Keratinocyte (primary cell): ENCODE measurements around the gene SYT1.

Experiments used
- CTCF ChIP-seq, 3 experiments: IDR thresholded peaks in 1 of 3; conservative IDR thresholded peaks in 1 of 3; optimal IDR thresholded peaks in 1 of 3; 2 replicates in 2 of 3; 3 replicates in 1 of 3; pipeline versions ENCODE3 to v1.5.1; 2011; ENCODE audit warnings: low read length in 3 of 3, mild to moderate bottlenecking in 3 of 3, moderate library complexity in 2 of 3, control low read depth in 1 of 3, inconsistent platforms in 1 of 3; ENCODE audit not compliant: insufficient read depth in 2 of 3; ENCODE audit errors: extremely low read depth in 1 of 3
- EZH2 ChIP-seq: IDR thresholded peaks from one replicate; pipeline ENCODE4 v1.6.1; 2012; ENCODE audit warnings: inconsistent platforms, mild to moderate bottlenecking, low read length, moderate library complexity

- TF ChIP-seq CTCF (optimal IDR thresholded peaks at IDR 0.05 in 1 of 3, IDR thresholded peaks at IDR 0.05 in 1 of 3, conservative IDR thresholded peaks at IDR 0.05 in 1 of 3; ENCODE audit: extremely low read depth in 1 of 3, insufficient read depth in 2 of 3, low read length in 3 of 3): no peak
- no peak for TF ChIP-seq EZH2
Observed at GRCh38 chr12:79364197-79364596, 499.6 kb downstream of the SYT1 start.
